ENCODE results near the gene OBSCN. TPM values are rescaled to one million over a fixed set of nuclear protein-coding genes. Genes with fewer than 3 reads are reported as not detected.

The OBSCN gene
- total RNA-seq, 1 donor from 2014 or later = 15.2 TPM

DNA sequence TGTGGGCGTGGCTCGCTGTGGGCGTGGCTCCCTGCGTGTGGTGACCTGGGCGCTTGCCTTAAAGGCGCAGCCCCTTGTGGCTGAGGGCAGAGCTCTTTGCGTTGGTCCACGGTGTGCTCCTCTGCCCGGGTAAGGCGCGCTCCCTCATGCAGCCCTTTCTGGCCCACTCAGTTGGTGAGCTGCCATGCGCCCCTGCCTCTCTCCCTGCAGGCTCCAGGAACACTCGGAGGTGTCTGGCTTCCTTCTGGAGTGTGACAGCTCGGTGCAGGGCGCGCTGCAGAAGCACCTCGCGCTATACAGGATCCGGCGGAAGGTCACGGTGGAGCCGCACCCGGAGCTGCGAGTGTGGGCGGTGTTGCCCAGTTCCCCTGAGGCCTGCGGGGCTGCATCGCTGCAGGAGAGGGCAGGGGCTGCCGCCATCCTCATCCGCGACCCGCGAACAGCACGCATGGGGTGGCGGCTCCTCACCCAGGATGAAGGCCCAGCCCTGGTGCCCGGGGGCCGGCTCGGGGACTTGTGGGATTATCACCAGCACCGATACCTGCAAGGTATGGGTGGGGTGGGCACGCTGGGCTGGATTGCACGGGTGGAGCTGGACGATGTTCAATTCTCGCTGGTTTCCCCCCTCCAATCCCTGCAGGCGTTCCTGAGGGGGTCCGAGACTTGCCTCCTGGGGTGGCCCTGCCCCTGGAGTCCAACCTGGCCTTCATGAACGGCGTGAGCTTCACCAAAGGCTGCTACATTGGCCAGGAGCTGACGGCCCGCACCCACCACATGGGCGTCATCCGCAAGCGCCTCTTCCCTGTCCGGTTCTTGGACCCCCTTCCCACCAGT, 33.1 kb upstream of the OBSCN start:
- Mint-ChIP-seq H3K27ac (ENCODE audit: unreplicated experiment) (no peak overlapping the region), H3K4me3 (ENCODE audit: unreplicated experiment) (no peak overlapping the region), H3K36me3 (ENCODE audit: unreplicated experiment) (no peaks in the 10 kb centered on the region), H3K27me3 (ENCODE audit: unreplicated experiment) (no peaks in the 10 kb centered on the region), H3K9me3 (ENCODE audit: unreplicated experiment) (no peaks in the 10 kb centered on the region), H3K4me1 (ENCODE audit: unreplicated experiment) (peaks cover 3% of the 10 kb centered on the region)
- DNase-seq (ENCODE audit: extremely low spot score, unreplicated experiment) = no peak
- TF ChIP-seq, protein P1, sequence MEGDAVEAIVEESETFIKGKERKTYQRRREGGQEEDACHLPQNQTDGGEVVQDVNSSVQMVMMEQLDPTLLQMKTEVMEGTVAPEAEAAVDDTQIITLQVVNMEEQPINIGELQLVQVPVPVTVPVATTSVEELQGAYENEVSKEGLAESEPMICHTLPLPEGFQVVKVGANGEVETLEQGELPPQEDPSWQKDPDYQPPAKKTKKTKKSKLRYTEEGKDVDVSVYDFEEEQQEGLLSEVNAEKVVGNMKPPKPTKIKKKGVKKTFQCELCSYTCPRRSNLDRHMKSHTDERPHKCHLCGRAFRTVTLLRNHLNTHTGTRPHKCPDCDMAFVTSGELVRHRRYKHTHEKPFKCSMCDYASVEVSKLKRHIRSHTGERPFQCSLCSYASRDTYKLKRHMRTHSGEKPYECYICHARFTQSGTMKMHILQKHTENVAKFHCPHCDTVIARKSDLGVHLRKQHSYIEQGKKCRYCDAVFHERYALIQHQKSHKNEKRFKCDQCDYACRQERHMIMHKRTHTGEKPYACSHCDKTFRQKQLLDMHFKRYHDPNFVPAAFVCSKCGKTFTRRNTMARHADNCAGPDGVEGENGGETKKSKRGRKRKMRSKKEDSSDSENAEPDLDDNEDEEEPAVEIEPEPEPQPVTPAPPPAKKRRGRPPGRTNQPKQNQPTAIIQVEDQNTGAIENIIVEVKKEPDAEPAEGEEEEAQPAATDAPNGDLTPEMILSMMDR (IDR thresholded peaks at IDR 0.05) = no peak

DNA sequence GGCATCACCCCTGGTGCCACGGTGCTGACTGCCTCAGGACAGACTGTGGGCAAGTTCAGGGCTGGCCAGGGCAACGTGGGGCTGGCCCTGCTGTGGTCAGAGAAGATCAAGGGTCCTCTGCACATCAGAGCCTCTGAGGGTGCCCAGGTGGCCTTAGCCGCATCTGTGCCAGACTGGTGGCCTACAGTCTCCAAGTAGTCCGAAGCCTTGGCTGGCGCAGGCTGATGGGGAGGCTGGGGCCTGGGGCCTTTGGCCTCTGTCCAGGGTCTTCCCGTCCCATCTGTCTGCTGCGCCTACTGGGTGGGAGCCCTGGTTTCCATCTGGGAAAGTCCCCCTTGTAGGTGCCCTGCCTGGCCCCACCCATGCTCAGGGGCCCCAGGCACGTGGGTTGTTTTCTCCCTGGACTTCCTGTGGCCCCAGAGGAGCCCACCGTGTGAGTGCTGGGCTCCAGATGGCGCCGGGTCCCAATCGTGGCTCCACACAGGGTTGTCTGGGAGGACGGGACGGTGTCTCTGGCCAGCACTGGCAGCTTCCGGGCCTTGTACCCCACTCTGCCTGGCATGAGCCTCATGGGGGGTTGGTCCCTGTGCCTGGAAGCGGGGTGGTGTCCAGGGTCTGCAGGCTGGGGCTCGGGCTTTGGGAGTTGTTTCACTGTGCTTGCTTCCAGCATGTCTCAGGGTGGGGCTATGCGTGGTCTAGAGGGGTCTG, 32.4 kb upstream of the OBSCN start:
- TF ChIP-seq, protein P1 (IDR thresholded peaks at IDR 0.05) = no peak
- Mint-ChIP-seq H3K27me3 (ENCODE audit: unreplicated experiment) (no peaks in the 10 kb centered on the region), H3K36me3 (ENCODE audit: unreplicated experiment) (no peaks in the 10 kb centered on the region), H3K9me3 (ENCODE audit: unreplicated experiment) (no peaks in the 10 kb centered on the region), H3K4me3 (ENCODE audit: unreplicated experiment) (no peak overlapping the region), H3K27ac (ENCODE audit: unreplicated experiment) (no peak overlapping the region), H3K4me1 (ENCODE audit: unreplicated experiment) (peaks cover 3% of the 10 kb centered on the region)
- DNase-seq (ENCODE audit: extremely low spot score, unreplicated experiment) = no peak

DNA sequence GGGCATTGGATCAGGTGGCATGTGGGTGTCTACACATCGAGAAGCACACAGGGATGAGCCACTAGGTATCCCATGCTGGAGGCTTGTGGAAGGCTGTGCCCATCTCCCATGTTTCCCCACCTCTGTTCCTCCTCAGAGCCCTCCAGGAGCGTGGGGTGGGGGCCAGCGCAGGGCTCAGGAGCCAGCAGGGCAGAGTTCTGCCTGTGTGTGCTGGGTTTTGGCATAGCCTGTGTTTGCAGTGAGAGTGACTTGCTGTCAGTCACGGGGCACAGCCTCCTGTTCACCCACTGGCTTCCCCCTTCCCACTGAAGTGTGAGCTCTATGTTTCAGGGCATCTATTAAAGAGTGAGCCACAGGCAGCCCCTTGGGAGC, 31.8 kb upstream of the OBSCN start:
- no peaks in the 10 kb centered on the region for H3K9me3 Mint-ChIP-seq (ENCODE audit: unreplicated experiment)
- no peak overlapping the region for H3K27ac Mint-ChIP-seq (ENCODE audit: unreplicated experiment)
- peaks cover 3% of the 10 kb centered on the region for H3K4me1 Mint-ChIP-seq (ENCODE audit: unreplicated experiment)
- H3K27me3 Mint-ChIP-seq (ENCODE audit: unreplicated experiment) = no peaks in the 10 kb centered on the region
- no peaks in the 10 kb centered on the region for H3K36me3 Mint-ChIP-seq (ENCODE audit: unreplicated experiment)
- no peak overlapping the region for H3K4me3 Mint-ChIP-seq (ENCODE audit: unreplicated experiment)
- TF ChIP-seq, protein P1 (IDR thresholded peaks at IDR 0.05) = no peak
- no peak for DNase-seq (ENCODE audit: extremely low spot score, unreplicated experiment)

DNA sequence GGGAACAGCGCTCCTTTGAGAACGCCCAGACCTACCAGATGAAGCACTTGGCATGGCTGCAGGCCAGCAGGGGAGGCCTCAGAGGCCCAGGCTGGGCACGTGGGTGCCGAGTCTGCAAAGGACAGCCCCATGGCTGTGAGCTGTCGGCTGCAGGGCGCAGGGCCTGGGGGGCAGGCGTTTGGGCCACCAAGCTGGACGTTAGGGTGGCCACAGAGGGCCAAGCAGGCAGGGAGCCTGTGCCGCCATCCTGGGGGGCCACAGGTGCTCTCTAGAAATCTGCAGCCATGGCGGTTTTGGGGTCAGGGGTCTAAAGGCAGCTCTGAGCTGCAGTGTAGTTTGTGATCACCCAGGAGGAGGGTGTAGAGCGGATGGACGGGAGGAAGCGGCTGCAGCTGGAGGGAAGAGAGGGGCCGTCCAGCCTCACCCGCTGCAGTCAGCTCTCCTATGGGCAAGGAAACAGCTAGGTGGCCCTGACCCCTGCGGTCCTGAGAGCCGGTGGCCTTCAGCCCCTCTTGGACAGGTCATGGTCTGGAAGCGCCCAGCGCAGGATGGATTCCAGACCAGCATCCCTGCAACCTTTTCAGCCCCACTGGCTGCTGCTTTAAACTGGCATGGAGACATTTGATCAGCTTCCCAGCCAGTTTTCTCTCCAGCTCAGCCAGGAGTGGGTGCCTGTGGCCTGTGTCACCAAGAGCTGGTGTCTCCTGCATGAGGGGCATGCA, 31.2 kb upstream of the OBSCN start:
- no peaks in the 10 kb centered on the region for H3K27me3 Mint-ChIP-seq (ENCODE audit: unreplicated experiment)
- no peaks in the 10 kb centered on the region for H3K9me3 Mint-ChIP-seq (ENCODE audit: unreplicated experiment)
- H3K4me1 Mint-ChIP-seq (ENCODE audit: unreplicated experiment) = peaks cover 2% of the 10 kb centered on the region
- TF ChIP-seq, protein P1 (IDR thresholded peaks at IDR 0.05) = no peak
- no peaks in the 10 kb centered on the region for H3K36me3 Mint-ChIP-seq (ENCODE audit: unreplicated experiment)
- DNase-seq (ENCODE audit: extremely low spot score, unreplicated experiment) = no peak
- H3K27ac Mint-ChIP-seq (ENCODE audit: unreplicated experiment) = no peak overlapping the region
- H3K4me3 Mint-ChIP-seq (ENCODE audit: unreplicated experiment) = no peak overlapping the region

DNA sequence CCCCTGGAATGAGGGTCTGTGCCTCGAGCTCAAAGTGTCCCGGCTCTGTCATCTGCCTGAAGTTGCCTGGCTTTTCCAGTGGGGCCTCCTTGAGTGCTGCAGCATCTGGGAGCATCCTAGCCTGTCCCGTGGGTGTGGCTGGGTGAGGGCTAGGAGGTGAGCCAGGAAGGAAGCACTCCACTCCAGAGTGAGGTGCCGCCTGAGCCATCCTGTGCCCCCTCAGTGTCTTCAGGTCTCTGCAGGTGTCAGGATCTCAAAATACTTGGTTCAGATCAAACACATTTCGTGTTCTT, 30.7 kb upstream of the OBSCN start:
- TF ChIP-seq, protein P1 (IDR thresholded peaks at IDR 0.05) = no peak
- no peak overlapping the region for H3K27ac Mint-ChIP-seq (ENCODE audit: unreplicated experiment)
- H3K4me1 Mint-ChIP-seq (ENCODE audit: unreplicated experiment) = no peaks in the 10 kb centered on the region
- H3K4me3 Mint-ChIP-seq (ENCODE audit: unreplicated experiment) = no peak overlapping the region
- no peak for DNase-seq (ENCODE audit: extremely low spot score, unreplicated experiment)
- no peaks in the 10 kb centered on the region for H3K36me3 Mint-ChIP-seq (ENCODE audit: unreplicated experiment)
- H3K9me3 Mint-ChIP-seq (ENCODE audit: unreplicated experiment) = no peaks in the 10 kb centered on the region
- H3K27me3 Mint-ChIP-seq (ENCODE audit: unreplicated experiment) = no peaks in the 10 kb centered on the region
